HG02938 (cell line): ENCODE results near the gene KIAA0232.

ENCODE experiments used
- ATAC-seq: cut with Tn5 transposase; IDR thresholded peaks from one replicate; pipeline ENCODE4 v1.9.1; 2021; ENCODE audit warnings: mild to moderate bottlenecking, moderate library complexity; ENCODE audit not compliant: unreplicated experiment

Gene KIAA0232

GRCh38 chr4:6915041-6916005, 132.8 kb downstream of the KIAA0232 start:
- no peak for ATAC-seq

GRCh38 chr4:6916069-6916586, 133.6 kb downstream of the KIAA0232 start:
- ATAC-seq: no peak

- ATAC-seq: no peak
These were observed 134.3 kb downstream of the KIAA0232 start for GRCh38 chr4:6916587-6917460.

- peak; percentile 68 for ATAC-seq
These were observed 135.1 kb downstream of the KIAA0232 start for GRCh38 chr4:6917461-6918271.

GRCh38 chr4:6918338-6918737, 135.8 kb downstream of the KIAA0232 start:
- no peak for ATAC-seq

GRCh38 chr4:6920171-6920570, 137.6 kb downstream of the KIAA0232 start:
- ATAC-seq: no peak

GRCh38 chr4:6923507-6923906, 141.0 kb downstream of the KIAA0232 start:
- ATAC-seq: no peak

GRCh38 chr4:6924361-6924779, 141.8 kb downstream of the KIAA0232 start:
- ATAC-seq: no peak

GRCh38 chr4:6925357-6925836, 142.9 kb downstream of the KIAA0232 start:
- ATAC-seq: no peak

- no peak for ATAC-seq
These were observed 143.6 kb downstream of the KIAA0232 start for GRCh38 chr4:6926081-6926480.

- ATAC-seq: no peak
These were observed 144.4 kb downstream of the KIAA0232 start for GRCh38 chr4:6926681-6927478.

GRCh38 chr4:6928081-6928480, 145.6 kb downstream of the KIAA0232 start:
- no peak for ATAC-seq

GRCh38 chr4:6929339-6929811, 146.8 kb downstream of the KIAA0232 start:
- ATAC-seq: no peak

GRCh38 chr4:6929812-6930464, 147.4 kb downstream of the KIAA0232 start:
- no peak for ATAC-seq

GRCh38 chr4:6932475-6932874, 149.9 kb downstream of the KIAA0232 start:
- no peak for ATAC-seq

- no peak for ATAC-seq
These were observed 150.4 kb downstream of the KIAA0232 start for GRCh38 chr4:6932918-6933317.
